H9 (cell line): ENCODE measurements around the gene ANKS1B. TPM values are rescaled to one million over a fixed set of nuclear protein-coding genes. Genes with fewer than 3 reads are reported as not detected.

Experiments
- DNase-seq: peaks from one replicate; pipeline ENCODE4 v3.0.0-alpha.2; 2017
- H2AFZ ChIP-seq: one replicate; pipeline ENCODE4 v1.6.1; 2013; ENCODE audit warnings: mild to moderate bottlenecking, low read length, control low read depth, moderate library complexity
- H2AK5ac ChIP-seq: 2 replicates; pipeline ENCODE4 v1.6.1; 2013; ENCODE audit warnings: low read length, control low read depth, mixed read lengths; ENCODE audit not compliant: insufficient read length
- H2BK120ac ChIP-seq: one replicate; pipeline ENCODE4 v1.6.1; 2013; ENCODE audit warnings: low read depth, mild to moderate bottlenecking, low read length, control low read depth, inconsistent platforms; ENCODE audit not compliant: poor library complexity, severe bottlenecking
- H2BK12ac ChIP-seq: 2 replicates; pipeline ENCODE4 v1.6.1; 2013; ENCODE audit warnings: low read length, control low read depth, mixed read lengths, low read depth; ENCODE audit not compliant: insufficient read length
- H2BK15ac ChIP-seq: 2 replicates; pipeline ENCODE4 v1.6.1; 2013; ENCODE audit warnings: low read depth, low read length, control low read depth
- H2BK20ac ChIP-seq: one replicate; pipeline ENCODE4 v1.6.1; 2013; ENCODE audit warnings: low read depth, mild to moderate bottlenecking, low read length, control low read depth, inconsistent platforms; ENCODE audit not compliant: poor library complexity, severe bottlenecking
- H2BK5ac ChIP-seq: 2 replicates; pipeline ENCODE4 v1.6.1; 2013; ENCODE audit warnings: low read length, control low read depth, mixed read lengths; ENCODE audit not compliant: insufficient read length
- H3K14ac ChIP-seq: 2 replicates; pipeline ENCODE4 v1.6.1; 2013; ENCODE audit warnings: low read length, control low read depth; ENCODE audit not compliant: insufficient read depth
- H3K18ac ChIP-seq: 2 replicates; pipeline ENCODE4 v1.6.1; 2013; ENCODE audit warnings: low read depth, mild to moderate bottlenecking, mixed read lengths, low read length, control low read depth; ENCODE audit not compliant: insufficient read length
- H3K23ac ChIP-seq: 2 replicates; pipeline ENCODE4 v1.6.1; 2013; ENCODE audit warnings: low read length, control low read depth, mixed read lengths, low read depth; ENCODE audit not compliant: insufficient read length
- H3K23me2 ChIP-seq: 2 replicates; pipeline ENCODE4 v1.6.1; 2013; ENCODE audit warnings: low read depth, mild to moderate bottlenecking, mixed read lengths, low read length, control low read depth; ENCODE audit not compliant: insufficient read length, poor library complexity, severe bottlenecking
- H3K27ac ChIP-seq: 2 replicates; pipeline ENCODE4 v1.5.1; 2013; ENCODE audit warnings: low read length, control low read depth, mixed read lengths, low read depth; ENCODE audit not compliant: insufficient read length
- H3K27me3 ChIP-seq: 2 replicates; pipeline ENCODE4 v1.6.1; 2013; ENCODE audit warnings: low read length, control low read depth, inconsistent platforms; ENCODE audit not compliant: insufficient read depth
- H3K4ac ChIP-seq: 2 replicates; pipeline ENCODE4 v1.6.1; 2013; ENCODE audit warnings: low read depth, mild to moderate bottlenecking, control low read depth, inconsistent platforms, low read length, moderate library complexity
- H3K4me1 ChIP-seq: 2 replicates; pipeline ENCODE4 v1.6.1; 2013; ENCODE audit warnings: low read length, control low read depth, inconsistent platforms; ENCODE audit not compliant: insufficient read depth
- H3K4me2 ChIP-seq: 2 replicates; pipeline ENCODE4 v1.6.1; 2013; ENCODE audit warnings: low read length, control low read depth, mixed read lengths; ENCODE audit not compliant: insufficient read length, insufficient read depth
- H3K56ac ChIP-seq: 2 replicates; pipeline ENCODE4 v1.6.1; 2013; ENCODE audit warnings: low read depth, mild to moderate bottlenecking, mixed read lengths, low read length, control low read depth; ENCODE audit not compliant: insufficient read length
- H3K79me1 ChIP-seq: 2 replicates; pipeline ENCODE4 v1.6.1; 2013; ENCODE audit warnings: low read depth, mild to moderate bottlenecking, moderate library complexity, low read length, control low read depth, inconsistent platforms; ENCODE audit not compliant: insufficient read depth, poor library complexity, severe bottlenecking
- H3K79me2 ChIP-seq: 2 replicates; pipeline ENCODE4 v1.6.1; 2013; ENCODE audit warnings: low read length, control low read depth, inconsistent platforms; ENCODE audit not compliant: insufficient read depth
- H3K9ac ChIP-seq: 2 replicates; pipeline ENCODE4 v1.6.1; 2013; ENCODE audit warnings: low read length, control low read depth, mixed read lengths; ENCODE audit not compliant: insufficient read length; ENCODE audit errors: extremely low read depth
- H3K9me3 ChIP-seq: one replicate; pipeline ENCODE4 v1.6.1; 2013; ENCODE audit warnings: low read depth, low read length, inconsistent platforms; ENCODE audit not compliant: control insufficient read depth
- H3T11ph ChIP-seq: one replicate; pipeline ENCODE4 v1.6.1; 2013; ENCODE audit warnings: mild to moderate bottlenecking, low read length, control low read depth, inconsistent platforms
- H4K20me1 ChIP-seq: one replicate; pipeline ENCODE4 v1.6.1; 2013; ENCODE audit not compliant: control insufficient read depth, insufficient read length, insufficient read depth
- H4K5ac ChIP-seq: 2 replicates; pipeline ENCODE4 v1.6.1; 2013; ENCODE audit warnings: low read depth, mild to moderate bottlenecking, mixed read lengths, low read length, control low read depth; ENCODE audit not compliant: insufficient read length
- H4K8ac ChIP-seq: replicated peaks from 2 replicates; pipeline ENCODE4 v1.6.1; 2013; ENCODE audit warnings: low read length, control low read depth, mixed read lengths, low read depth; ENCODE audit not compliant: insufficient read length
- H4K91ac ChIP-seq: 2 replicates; pipeline ENCODE4 v1.6.1; 2013; ENCODE audit warnings: low read depth, mild to moderate bottlenecking, moderate library complexity, mixed read lengths, low read length, control low read depth; ENCODE audit not compliant: insufficient read length
- H3K27ac Mint-ChIP-seq, 3 experiments: 2 replicates in 2 of 3; 3 replicates in 1 of 3; pipeline ENCODE4 v1.8.0; 2020 to 2021; ENCODE audit warnings: mixed read lengths in 3 of 3, mild to moderate bottlenecking in 1 of 3, moderate library complexity in 1 of 3
- H3K27me3 Mint-ChIP-seq: 2 replicates; pipeline ENCODE4 v1.8.0; 2021; ENCODE audit warnings: low read depth, mild to moderate bottlenecking, moderate library complexity, mixed read lengths
- H3K36me3 Mint-ChIP-seq, 3 experiments: 2 replicates in 2 of 3; 3 replicates in 1 of 3; pipeline ENCODE4 v1.8.0; 2020 to 2021; ENCODE audit warnings: low read depth in 3 of 3, mixed read lengths in 3 of 3; ENCODE audit not compliant: insufficient read depth in 1 of 3
- H3K4me1 Mint-ChIP-seq, 2 experiments: 2 replicates each; pipeline ENCODE4 v1.8.0; 2020; ENCODE audit warnings: mixed read lengths in 2 of 2
- H3K4me3 Mint-ChIP-seq, 2 experiments: 2 replicates in 1 of 2; 3 replicates in 1 of 2; pipeline ENCODE4 v1.8.0; 2020 to 2021; ENCODE audit warnings: mild to moderate bottlenecking in 2 of 2, mixed read lengths in 2 of 2, moderate library complexity in 1 of 2
- H3K9me3 Mint-ChIP-seq, 2 experiments: 2 replicates in 1 of 2; 3 replicates in 1 of 2; pipeline ENCODE4 v1.8.0; 2020; ENCODE audit warnings: mild to moderate bottlenecking in 2 of 2, mixed read lengths in 2 of 2, moderate library complexity in 1 of 2
- total RNA-seq: library from RNA; stranded (reverse); gene quantifications from 2 replicates; pipeline ENCODE4 v1.2.1, GENCODE V29; 2021
- TF ChIP-seq, protein P1 (sequence below): fragments of 200-600 bp; sonication (generic); conservative IDR thresholded peaks from 3 replicates; pipeline ENCODE4 v1.8.0; 2021; ENCODE audit warnings: antibody characterized with exemption, mild to moderate bottlenecking

The ANKS1B gene
- total RNA-seq, 1 experiment from 2014 or later = 4.1 TPM

DNA sequence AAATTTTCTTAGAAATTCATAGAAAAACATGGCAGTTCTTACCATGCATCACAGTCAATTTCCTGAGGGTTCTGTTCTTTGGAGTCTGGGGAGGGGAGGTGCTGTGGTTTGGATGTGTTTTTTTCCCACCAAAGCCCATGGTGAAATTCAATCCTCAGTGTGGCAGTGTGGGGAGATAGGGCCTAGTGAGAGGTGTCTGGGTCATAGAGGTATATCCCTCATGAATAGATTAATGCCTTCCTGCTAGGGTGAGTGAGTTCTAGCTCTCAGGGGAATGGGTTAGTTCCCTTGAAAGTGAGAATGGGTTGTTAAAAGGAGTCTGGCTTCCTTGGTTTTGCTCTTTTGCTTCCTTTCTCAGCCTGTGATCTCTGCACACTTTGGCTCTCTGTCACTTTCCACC lies 1061.9 kb downstream of the ANKS1B start:
- H4K20me1 ChIP-seq = no peaks in the 10 kb centered on the region
- no peak overlapping the region for H3K23ac ChIP-seq
- H4K91ac ChIP-seq = no peak overlapping the region
- H2BK15ac ChIP-seq = no peak overlapping the region
- H3K9ac ChIP-seq = no peak overlapping the region
- H3K27ac ChIP-seq = no peak overlapping the region
- H3K4me1 Mint-ChIP-seq = no peaks in the 10 kb centered on the region
- TF ChIP-seq, protein P1, sequence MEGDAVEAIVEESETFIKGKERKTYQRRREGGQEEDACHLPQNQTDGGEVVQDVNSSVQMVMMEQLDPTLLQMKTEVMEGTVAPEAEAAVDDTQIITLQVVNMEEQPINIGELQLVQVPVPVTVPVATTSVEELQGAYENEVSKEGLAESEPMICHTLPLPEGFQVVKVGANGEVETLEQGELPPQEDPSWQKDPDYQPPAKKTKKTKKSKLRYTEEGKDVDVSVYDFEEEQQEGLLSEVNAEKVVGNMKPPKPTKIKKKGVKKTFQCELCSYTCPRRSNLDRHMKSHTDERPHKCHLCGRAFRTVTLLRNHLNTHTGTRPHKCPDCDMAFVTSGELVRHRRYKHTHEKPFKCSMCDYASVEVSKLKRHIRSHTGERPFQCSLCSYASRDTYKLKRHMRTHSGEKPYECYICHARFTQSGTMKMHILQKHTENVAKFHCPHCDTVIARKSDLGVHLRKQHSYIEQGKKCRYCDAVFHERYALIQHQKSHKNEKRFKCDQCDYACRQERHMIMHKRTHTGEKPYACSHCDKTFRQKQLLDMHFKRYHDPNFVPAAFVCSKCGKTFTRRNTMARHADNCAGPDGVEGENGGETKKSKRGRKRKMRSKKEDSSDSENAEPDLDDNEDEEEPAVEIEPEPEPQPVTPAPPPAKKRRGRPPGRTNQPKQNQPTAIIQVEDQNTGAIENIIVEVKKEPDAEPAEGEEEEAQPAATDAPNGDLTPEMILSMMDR = no peak
- no peak overlapping the region for H3K4me2 ChIP-seq
- no peaks in the 10 kb centered on the region for H3K23me2 ChIP-seq
- H3K36me3 Mint-ChIP-seq = no peaks in the 10 kb centered on the region
- H3K4me1 ChIP-seq = no peaks in the 10 kb centered on the region
- H3K56ac ChIP-seq = no peak overlapping the region
- H3K9me3 ChIP-seq = no peaks in the 10 kb centered on the region
- no peak overlapping the region for H3K14ac ChIP-seq
- no peak overlapping the region for H4K8ac ChIP-seq
- H2BK120ac ChIP-seq = no peak overlapping the region
- no peaks in the 10 kb centered on the region for H3K79me2 ChIP-seq
- H3K4me3 Mint-ChIP-seq = no peak overlapping the region
- no peak overlapping the region for H3K4ac ChIP-seq
- H2BK5ac ChIP-seq = no peak overlapping the region
- DNase-seq = no peak
- H2BK12ac ChIP-seq = no peak overlapping the region
- no peak overlapping the region for H3T11ph ChIP-seq
- no peaks in the 10 kb centered on the region for H3K27me3 Mint-ChIP-seq
- H3K27ac Mint-ChIP-seq = peak overlapping the region in 1 of 3 experiments; percentile 24; a peak in 1 of 7 replicates
- H3K27me3 ChIP-seq = no peaks in the 10 kb centered on the region
- H3K18ac ChIP-seq = no peak overlapping the region
- no peak overlapping the region for H2BK20ac ChIP-seq
- H3K79me1 ChIP-seq = no peaks in the 10 kb centered on the region
- H3K9me3 Mint-ChIP-seq = no peaks in the 10 kb centered on the region; a peak in 3 of 5 replicates
- no peak overlapping the region for H4K5ac ChIP-seq
- H2AFZ ChIP-seq = no peak overlapping the region
- no peak overlapping the region for H2AK5ac ChIP-seq
